ENCODE results near the gene CDNF. TPM values are rescaled to one million over a fixed set of nuclear protein-coding genes. Genes with fewer than 3 reads are reported as not detected.
"Not testable (repeated sequence)": the region's sequence is repeated elsewhere in the genome, so short reads cannot be mapped to it uniquely, and the experiment has no call there.

CDNF gene
- total RNA-seq, 4 donors from 2014 or later = 2.6 to 9.4 (median 3.8) TPM

DNA sequence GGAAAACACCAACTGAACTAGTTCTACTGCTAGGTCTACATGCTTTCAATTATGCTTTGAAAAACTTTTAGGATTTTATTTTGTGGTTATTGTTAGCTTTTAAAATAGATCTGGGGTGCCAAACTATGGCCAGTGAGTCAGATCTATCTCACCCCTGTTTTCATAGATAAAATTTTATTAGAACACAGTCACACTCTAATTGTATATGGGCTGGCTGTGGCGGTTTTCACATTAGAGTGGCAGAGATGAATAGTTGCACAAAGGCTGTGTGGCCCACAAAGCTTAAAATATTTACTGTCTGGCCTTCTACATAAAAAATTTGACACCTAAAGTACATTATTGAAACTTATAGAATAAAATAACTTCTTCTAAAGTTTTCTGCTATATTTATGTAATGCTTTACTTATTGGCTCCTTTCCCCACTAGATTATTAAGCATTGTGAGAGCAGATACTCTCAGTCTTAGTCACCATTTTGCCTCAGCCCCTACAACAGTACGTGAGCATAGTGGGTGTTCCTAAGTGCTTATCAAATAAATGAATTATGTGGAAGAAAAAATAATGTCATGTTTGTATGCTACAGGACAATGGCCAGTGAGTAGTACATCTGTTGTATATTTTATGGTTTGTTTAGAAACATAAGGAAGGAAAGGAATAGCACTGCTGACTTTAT, 35.4 kb upstream of the CDNF start:
- Histone ChIP-seq H3K4me3 (replicated peaks in 1 of 3) (no peak overlapping the region), H3K27me3 (no peaks in the 10 kb centered on the region), H3K27ac (no peak overlapping the region), H3K9me3 (no peaks in the 10 kb centered on the region), H3K4me1 (peaks cover 6 to 10% of the 10 kb centered on the region in 2 donors), H3K36me3 (peaks cover 8 to 12% of the 10 kb centered on the region in 2 donors)
- TF ChIP-seq POLR2A (IDR thresholded peaks at IDR 0.05) = no peak
- TF ChIP-seq, protein P1, sequence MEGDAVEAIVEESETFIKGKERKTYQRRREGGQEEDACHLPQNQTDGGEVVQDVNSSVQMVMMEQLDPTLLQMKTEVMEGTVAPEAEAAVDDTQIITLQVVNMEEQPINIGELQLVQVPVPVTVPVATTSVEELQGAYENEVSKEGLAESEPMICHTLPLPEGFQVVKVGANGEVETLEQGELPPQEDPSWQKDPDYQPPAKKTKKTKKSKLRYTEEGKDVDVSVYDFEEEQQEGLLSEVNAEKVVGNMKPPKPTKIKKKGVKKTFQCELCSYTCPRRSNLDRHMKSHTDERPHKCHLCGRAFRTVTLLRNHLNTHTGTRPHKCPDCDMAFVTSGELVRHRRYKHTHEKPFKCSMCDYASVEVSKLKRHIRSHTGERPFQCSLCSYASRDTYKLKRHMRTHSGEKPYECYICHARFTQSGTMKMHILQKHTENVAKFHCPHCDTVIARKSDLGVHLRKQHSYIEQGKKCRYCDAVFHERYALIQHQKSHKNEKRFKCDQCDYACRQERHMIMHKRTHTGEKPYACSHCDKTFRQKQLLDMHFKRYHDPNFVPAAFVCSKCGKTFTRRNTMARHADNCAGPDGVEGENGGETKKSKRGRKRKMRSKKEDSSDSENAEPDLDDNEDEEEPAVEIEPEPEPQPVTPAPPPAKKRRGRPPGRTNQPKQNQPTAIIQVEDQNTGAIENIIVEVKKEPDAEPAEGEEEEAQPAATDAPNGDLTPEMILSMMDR (IDR thresholded peaks at IDR 0.05) = no peak
- 80 to 89% methylated on average over 2 of the region's 2 CpGs for WGBS, 2 donors
- intact Hi-C loops (cut with DNase I) = no loop called here
- no peak for DNase-seq

DNA sequence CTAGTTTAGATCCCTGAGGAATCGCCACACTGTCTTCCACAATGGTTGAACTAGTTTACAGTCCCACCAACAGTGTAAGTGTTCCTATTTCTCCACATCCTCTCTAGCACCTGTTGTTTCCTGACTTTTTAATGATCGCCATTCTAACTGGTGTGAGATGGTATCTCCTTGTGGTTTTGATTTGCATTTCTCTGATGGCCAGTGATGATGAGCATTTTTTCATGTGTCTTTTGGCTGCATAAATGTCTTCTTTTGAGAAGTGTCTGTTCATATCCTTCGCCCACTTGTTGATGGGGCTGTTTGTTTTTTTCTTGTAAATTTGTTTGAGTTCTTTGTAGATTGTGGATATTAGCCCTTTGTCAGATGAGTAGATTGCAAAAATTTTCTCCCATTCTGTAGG, 27.0 kb upstream of the CDNF start:
- 98 to 100% methylated on average over 3 of the region's 3 CpGs for WGBS, 2 donors
- H3K4me3 ChIP-seq (replicated peaks in 1 of 3); H3K4me1 ChIP-seq; DNase-seq; intact Hi-C loops (cut with DNase I); H3K27ac ChIP-seq; H3K9me3 ChIP-seq; H3K27me3 ChIP-seq: not testable (repeated sequence)
- H3K36me3 ChIP-seq = peaks cover 16 to 20% of the 10 kb centered on the region in 2 donors

DNA sequence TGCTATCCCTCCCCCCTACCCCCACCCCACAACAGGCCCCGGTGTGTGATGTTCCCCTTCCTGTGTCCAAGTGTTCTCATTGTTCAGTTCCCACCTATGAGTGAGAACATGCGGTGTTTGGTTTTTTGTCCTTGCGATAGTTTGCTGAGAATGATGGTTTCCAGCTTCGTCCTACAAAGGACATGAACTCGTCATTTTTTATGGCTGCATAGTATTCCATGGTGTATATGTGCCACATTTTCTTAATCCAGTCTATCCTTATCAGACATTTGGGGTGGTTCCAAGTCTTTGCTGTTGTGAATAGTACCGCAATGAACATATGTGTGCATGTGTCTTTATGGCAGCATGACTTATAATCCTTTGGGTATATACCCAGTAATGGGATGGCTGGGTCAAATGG, 26.6 kb upstream of the CDNF start:
- H3K9me3 ChIP-seq; H3K27me3 ChIP-seq; H3K27ac ChIP-seq; intact Hi-C loops (cut with DNase I); DNase-seq; H3K4me3 ChIP-seq (replicated peaks in 1 of 3); H3K4me1 ChIP-seq: not testable (repeated sequence)
- peaks cover 13 to 16% of the 10 kb centered on the region in 2 donors for H3K36me3 ChIP-seq
- 96 to 98% methylated on average over 6 of the region's 6 CpGs for WGBS, 2 donors

DNA sequence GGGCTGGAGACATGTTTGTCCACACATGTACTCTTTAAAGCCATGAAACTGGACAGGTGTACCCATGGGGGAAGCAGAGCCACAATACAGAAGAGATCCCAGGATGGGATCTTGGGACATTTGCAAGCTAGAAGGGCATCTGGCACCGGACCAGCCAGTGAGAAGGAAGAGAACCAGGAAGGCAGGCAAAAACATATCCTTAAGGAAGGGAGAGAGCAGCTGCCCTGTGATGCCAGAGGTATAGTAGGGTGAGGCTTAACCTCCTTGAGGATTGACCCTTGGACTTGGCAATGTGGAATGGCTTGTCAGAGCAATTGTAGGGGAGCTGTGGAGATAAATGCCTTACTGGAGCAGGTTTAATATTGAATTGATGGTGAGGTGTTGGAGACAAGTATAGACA, 23.0 kb upstream of the CDNF start:
- Histone ChIP-seq H3K4me1 (peaks cover 0 to 6% of the 10 kb centered on the region in 2 donors), H3K9me3 (no peaks in the 10 kb centered on the region), H3K4me3 (replicated peaks in 1 of 3) (no peak overlapping the region), H3K36me3 (peaks cover 0 to 11% of the 10 kb centered on the region in 2 donors), H3K27ac (no peak overlapping the region), H3K27me3 (no peaks in the 10 kb centered on the region)
- intact Hi-C loops (cut with DNase I) = no loop called here
- 72 to 96% methylated on average over 1 of the region's 1 CpG for WGBS, 2 donors
- no peak for DNase-seq
- TF ChIP-seq, protein P1 (IDR thresholded peaks at IDR 0.05) = no peak
- TF ChIP-seq POLR2A (IDR thresholded peaks at IDR 0.05) = no peak

DNA sequence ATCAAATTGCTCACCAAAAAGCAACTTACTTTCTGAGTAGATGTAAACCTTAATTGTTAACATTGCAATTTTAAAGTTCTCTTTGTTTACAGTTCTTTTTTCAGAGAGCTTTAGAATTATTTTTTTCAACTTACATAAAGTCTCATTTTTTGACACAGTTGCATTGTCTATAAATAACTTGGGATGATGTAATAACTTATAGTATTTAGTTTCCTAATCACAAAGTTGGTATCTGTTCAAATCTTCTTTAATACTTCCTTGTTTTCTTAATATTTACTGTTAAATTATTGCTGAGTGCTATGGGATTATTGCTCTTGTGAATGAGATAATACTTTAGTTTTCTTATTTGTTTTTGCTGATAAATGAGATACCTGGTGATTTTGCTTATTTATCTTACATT, 21.9 kb upstream of the CDNF start:
- no peak for DNase-seq
- H3K4me3 ChIP-seq (replicated peaks in 1 of 3) = no peak overlapping the region
- peaks cover 0 to 6% of the 10 kb centered on the region in 2 donors for H3K4me1 ChIP-seq
- no peaks in the 10 kb centered on the region for H3K27me3 ChIP-seq
- H3K9me3 ChIP-seq = no peaks in the 10 kb centered on the region
- peaks cover 0 to 11% of the 10 kb centered on the region in 2 donors for H3K36me3 ChIP-seq
- TF ChIP-seq POLR2A (IDR thresholded peaks at IDR 0.05) = no peak
- TF ChIP-seq, protein P1 (IDR thresholded peaks at IDR 0.05) = no peak
- no peak overlapping the region for H3K27ac ChIP-seq
- intact Hi-C loops (cut with DNase I) = no loop called here

DNA sequence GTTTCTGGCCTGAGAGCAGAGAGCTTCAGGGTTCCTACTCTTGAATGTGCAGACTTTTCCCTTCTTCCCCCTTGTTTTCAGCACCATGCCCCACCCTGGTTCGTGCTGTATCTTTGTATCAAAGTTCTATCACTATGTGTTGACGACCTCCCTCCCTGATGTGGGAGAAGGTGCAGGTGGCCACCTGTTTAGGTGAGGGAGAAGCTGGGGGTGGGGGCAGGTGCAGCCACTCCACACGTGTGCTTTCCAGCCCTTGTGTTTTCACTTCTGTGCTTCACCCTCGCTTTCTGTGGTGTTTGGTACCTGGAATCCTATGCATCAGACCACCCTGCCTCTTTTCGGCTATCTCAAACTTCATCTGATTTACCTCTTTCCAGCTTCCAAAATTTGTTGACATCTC, 21.2 kb upstream of the CDNF start:
- H3K36me3 ChIP-seq = peaks cover 0 to 14% of the 10 kb centered on the region in 2 donors
- TF ChIP-seq, protein P1 (IDR thresholded peaks at IDR 0.05) = no peak
- no peak for TF ChIP-seq POLR2A (IDR thresholded peaks at IDR 0.05)
- H3K27ac ChIP-seq = no peak overlapping the region
- intact Hi-C loops (cut with DNase I) = no loop called here
- no peaks in the 10 kb centered on the region for H3K27me3 ChIP-seq
- no peak overlapping the region for H3K4me3 ChIP-seq (replicated peaks in 1 of 3)
- no peaks in the 10 kb centered on the region for H3K9me3 ChIP-seq
- DNase-seq = no peak
- 90 to 91% methylated on average over 5 of the region's 5 CpGs for WGBS, 2 donors
- peaks cover 0 to 6% of the 10 kb centered on the region in 2 donors for H3K4me1 ChIP-seq

All from thyroid gland (tissue), 4 donors.